ENCODE data around the gene LRRC40. TPM values are rescaled to one million over a fixed set of nuclear protein-coding genes. Genes with fewer than 3 reads are reported as not detected.

Gene LRRC40
- total and polyA plus RNA-seq, 2 donors (not counting 3 experiments of a cell fraction or from before 2014, with no cell fraction given), result 8.1 to 21.1 TPM

DNA sequence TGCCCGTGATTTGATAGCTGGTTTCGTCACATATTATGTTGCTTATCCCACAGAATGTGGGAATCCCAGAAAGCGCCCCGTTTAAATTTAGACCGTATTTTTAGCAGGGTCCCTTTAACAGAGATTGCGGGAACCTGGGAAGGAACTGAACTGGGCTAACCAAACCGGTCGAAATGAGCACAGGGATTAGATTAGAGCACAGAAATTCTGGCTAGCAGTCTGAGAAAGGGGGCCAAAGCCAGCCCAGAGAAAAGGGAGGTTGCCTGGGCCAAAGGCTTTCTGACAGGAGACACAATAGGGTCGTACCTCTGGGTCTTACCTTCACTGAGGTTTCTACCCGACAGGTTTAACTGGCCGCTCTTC lies 327 bp downstream of the LRRC40 start:
- POLR2A ChIA-PET, result interaction anchor here (1.6 kb wide), 1 partner anchor 206 kb away, joined by 3 read pairs; the partner anchor contains the start of gene CTH
- Histone ChIP-seq H3K4me2 (ENCODE audit: insufficient read depth, low read length) (peak overlapping the region; percentile 85), H3K9ac (replicated peaks; ENCODE audit: extremely low read depth, insufficient read depth, low read length) (peak overlapping the region; percentile 97), H3K9me1 (replicated peaks; ENCODE audit: control insufficient read depth, extremely low read depth, insufficient read depth, low read length) (no peaks in the 10 kb centered on the region), H4K20me1 (replicated peaks; ENCODE audit: control insufficient read depth, extremely low read depth, insufficient read depth, low read length) (no peaks in the 10 kb centered on the region), H3K27me3 (ENCODE audit: control insufficient read depth in 2 of 2, insufficient read depth in 2 of 2, low read length in 2 of 2) (no peaks in the 10 kb centered on the region), H3K79me2 (ENCODE audit: control insufficient read depth, insufficient read depth, low read length) (peaks cover 93% of the 10 kb centered on the region), H3K4me1 (ENCODE audit: control insufficient read depth, extremely low read depth, insufficient read depth, low read length) (peaks cover 27% of the 10 kb centered on the region), H3K9me3 (replicated peaks; ENCODE audit: control insufficient read depth, insufficient read depth, low read length) (no peaks in the 10 kb centered on the region), H2AFZ (ENCODE audit: low read depth, low read length) (peak overlapping the region; percentile 97), H3K36me3 (ENCODE audit: control insufficient read depth in 2 of 2, extremely low read depth in 1 of 2, insufficient read depth in 2 of 2, low read length in 2 of 2) (peaks cover 3% of the 10 kb centered on the region in 2 experiments), H3K27ac (ENCODE audit: insufficient read depth, low read depth, low read length) (peak overlapping the region; percentile 89), H3K4me3 (replicated peaks in 1 of 3; ENCODE audit: insufficient read depth in 1 of 3, low read depth in 1 of 3, low read length in 3 of 3) (peak overlapping the region; percentile 63 to 96 (median 79))
- dilution Hi-C loops (cut with MboI; ENCODE audit: extremely low pct_ligation_motif_present, low sequenced_read_pairs) (no loop called here), intact Hi-C loops (cut with micrococcal nuclease) (loop anchor here (1.0 to 10.0 kb wide), 6 partner anchors 16 to 876 kb away; partner anchors contain the start of genes ANKRD13C, CTH, LRRC7 and SRSF11)
- TSS peak; percentile 65 for BruUV-seq (replicated peaks)
- FAIRE-seq (no peak), DNase-seq (ENCODE audit: low read depth, low spot score) (no peak)
- CTCF ChIA-PET, result interaction anchor here (2.7 kb wide), 1 partner anchor 16 kb away, joined by 7 read pairs; the partner anchor contains the start of gene SRSF11
- TF ChIP-seq, protein P1, sequence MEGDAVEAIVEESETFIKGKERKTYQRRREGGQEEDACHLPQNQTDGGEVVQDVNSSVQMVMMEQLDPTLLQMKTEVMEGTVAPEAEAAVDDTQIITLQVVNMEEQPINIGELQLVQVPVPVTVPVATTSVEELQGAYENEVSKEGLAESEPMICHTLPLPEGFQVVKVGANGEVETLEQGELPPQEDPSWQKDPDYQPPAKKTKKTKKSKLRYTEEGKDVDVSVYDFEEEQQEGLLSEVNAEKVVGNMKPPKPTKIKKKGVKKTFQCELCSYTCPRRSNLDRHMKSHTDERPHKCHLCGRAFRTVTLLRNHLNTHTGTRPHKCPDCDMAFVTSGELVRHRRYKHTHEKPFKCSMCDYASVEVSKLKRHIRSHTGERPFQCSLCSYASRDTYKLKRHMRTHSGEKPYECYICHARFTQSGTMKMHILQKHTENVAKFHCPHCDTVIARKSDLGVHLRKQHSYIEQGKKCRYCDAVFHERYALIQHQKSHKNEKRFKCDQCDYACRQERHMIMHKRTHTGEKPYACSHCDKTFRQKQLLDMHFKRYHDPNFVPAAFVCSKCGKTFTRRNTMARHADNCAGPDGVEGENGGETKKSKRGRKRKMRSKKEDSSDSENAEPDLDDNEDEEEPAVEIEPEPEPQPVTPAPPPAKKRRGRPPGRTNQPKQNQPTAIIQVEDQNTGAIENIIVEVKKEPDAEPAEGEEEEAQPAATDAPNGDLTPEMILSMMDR (IDR thresholded peaks at IDR 0.05; ENCODE audit: extremely low read depth in 1 of 2, insufficient read depth in 1 of 2, low read depth in 1 of 2, low read length in 2 of 2), result no peak
- no peak for TF ChIP-seq GATA2 (IDR thresholded peaks at IDR 0.05; ENCODE audit: insufficient read depth, insufficient read length, low read depth, low read length)
- TF ChIP-seq FOS (IDR thresholded peaks at IDR 0.05; ENCODE audit: borderline replicate concordance, insufficient read depth, low read length), result no peak
- no peak for TF ChIP-seq MYC (IDR thresholded peaks at IDR 0.05; ENCODE audit: low read depth, low read length)
- no peak for TF ChIP-seq EZH2 (IDR thresholded peaks at IDR 0.05; ENCODE audit: borderline replicate concordance, low read depth, low read length, severe bottlenecking)
- TF ChIP-seq POLR2A (IDR thresholded peaks at IDR 0.05; ENCODE audit: low read depth, low read length), result no peak
- TF ChIP-seq, protein P2, sequence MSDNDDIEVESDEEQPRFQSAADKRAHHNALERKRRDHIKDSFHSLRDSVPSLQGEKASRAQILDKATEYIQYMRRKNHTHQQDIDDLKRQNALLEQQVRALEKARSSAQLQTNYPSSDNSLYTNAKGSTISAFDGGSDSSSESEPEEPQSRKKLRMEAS (IDR thresholded peaks at IDR 0.05; ENCODE audit: insufficient read depth, insufficient read length), result no peak
- no peak for TF ChIP-seq POLR2AphosphoS5 (IDR thresholded peaks at IDR 0.05; ENCODE audit: insufficient read depth, low read depth, low read length)
- TF ChIP-seq JUN (IDR thresholded peaks at IDR 0.05; ENCODE audit: borderline replicate concordance, insufficient read depth, insufficient read length, low read depth), result no peak
